KG1 (cell line): ENCODE data around the gene RAB43.

Experiments used
- DNase-seq: peaks from one replicate; lab custom pipeline; 2025; lab: John Stamatoyannopoulos, UW

The RAB43 gene

GRCh38 chr3:129038121-129038855 is 83.3 kb downstream of the RAB43 start:
- no peak for DNase-seq
